ENCODE results near the gene IFT52. TPM values are rescaled to one million over a fixed set of nuclear protein-coding genes. Genes with fewer than 3 reads are reported as not detected.

IFT52 gene
- total RNA-seq, 1 experiment from 2014 or later: 70.5 TPM

GRCh38 chr20:43680981-43681380 lies 90.2 kb downstream of the IFT52 start:
- Mint-ChIP-seq H3K27me3 (ENCODE audit: insufficient read depth, unreplicated experiment) (no peaks in the 10 kb centered on the region), H3K27ac (ENCODE audit: unreplicated experiment) (no peak overlapping the region), H3K4me3 (ENCODE audit: unreplicated experiment) (no peak overlapping the region), H3K36me3 (ENCODE audit: insufficient read depth, unreplicated experiment) (peaks cover 89% of the 10 kb centered on the region), H3K4me1 (ENCODE audit: low read depth, unreplicated experiment) (peaks cover 15% of the 10 kb centered on the region), H3K9me3 (ENCODE audit: unreplicated experiment) (no peaks in the 10 kb centered on the region)
- Histone ChIP-seq H3K27me3 (replicated peaks; ENCODE audit: control insufficient read depth, insufficient read depth, low read length) (no peaks in the 10 kb centered on the region), H3K4me1 (peaks cover 14% of the 10 kb centered on the region), H3K4me3 (ENCODE audit: low read depth, low read length) (no peak overlapping the region), H3K9me3 (no peaks in the 10 kb centered on the region), H3K36me3 (ENCODE audit: control insufficient read depth, insufficient read depth, low read length) (peaks cover 8% of the 10 kb centered on the region)
- intact Hi-C loops (cut with micrococcal nuclease; ENCODE audit: unreplicated experiment): no loop called here
- TF ChIP-seq CTCF (IDR thresholded peaks at IDR 0.05; ENCODE audit: insufficient read depth in 1 of 2, low read depth in 1 of 2, low read length in 1 of 2, severe bottlenecking in 1 of 2, unreplicated experiment in 1 of 2): no peak
- no TSS peak for BruUV-seq (replicated peaks)
- ChIA-PET CTCF (interaction anchor here (0.6 to 1.8 kb wide), 5 partner anchors 8 to 143 kb away, joined by 3 to 10 read pairs (median 4); no protein-coding TSS in a partner anchor), POLR2A (interaction anchor here (1.1 kb wide), 2 partner anchors 90 to 224 kb away, joined by 4 to 9 read pairs; partner anchors contain the start of genes IFT52 and SRSF6)
- DNase-seq: no peak

- ChIA-PET POLR2A (interaction anchor here (1.1 kb wide), 2 partner anchors 91 to 224 kb away, joined by 4 to 9 read pairs; partner anchors contain the start of genes IFT52 and SRSF6), CTCF (interaction anchor here (0.6 to 1.8 kb wide), 5 partner anchors 8 to 144 kb away, joined by 3 to 10 read pairs (median 4); no protein-coding TSS in a partner anchor)
- Histone ChIP-seq H3K4me3 (ENCODE audit: low read depth, low read length) (no peak overlapping the region), H3K4me1 (peaks cover 10% of the 10 kb centered on the region), H3K9me3 (no peaks in the 10 kb centered on the region), H3K36me3 (ENCODE audit: control insufficient read depth, insufficient read depth, low read length) (peaks cover 8% of the 10 kb centered on the region), H3K27me3 (replicated peaks; ENCODE audit: control insufficient read depth, insufficient read depth, low read length) (no peaks in the 10 kb centered on the region)
- H3K27ac Mint-ChIP-seq (ENCODE audit: unreplicated experiment): no peak overlapping the region
- TF ChIP-seq CTCF (IDR thresholded peaks at IDR 0.05; ENCODE audit: insufficient read depth in 1 of 2, low read depth in 1 of 2, low read length in 1 of 2, severe bottlenecking in 1 of 2, unreplicated experiment in 1 of 2): peak; percentile 38 to 55
- no peaks in the 10 kb centered on the region for H3K9me3 Mint-ChIP-seq (ENCODE audit: unreplicated experiment)
- no TSS peak for BruUV-seq (replicated peaks)
- intact Hi-C loops (cut with micrococcal nuclease; ENCODE audit: unreplicated experiment): no loop called here
- H3K36me3 Mint-ChIP-seq (ENCODE audit: insufficient read depth, unreplicated experiment): peaks cover 89% of the 10 kb centered on the region
- H3K4me1 Mint-ChIP-seq (ENCODE audit: low read depth, unreplicated experiment): peaks cover 10% of the 10 kb centered on the region
- DNase-seq: peak in 1 of 2 experiments; percentile 55
- no peaks in the 10 kb centered on the region for H3K27me3 Mint-ChIP-seq (ENCODE audit: insufficient read depth, unreplicated experiment)
- H3K4me3 Mint-ChIP-seq (ENCODE audit: unreplicated experiment): no peak overlapping the region
Measured at GRCh38 chr20:43681468-43681942, 90.8 kb downstream of the IFT52 start.

GRCh38 chr20:43681991-43682410 lies 91.3 kb downstream of the IFT52 start:
- no peak for TF ChIP-seq CTCF (IDR thresholded peaks at IDR 0.05; ENCODE audit: insufficient read depth in 1 of 2, low read depth in 1 of 2, low read length in 1 of 2, severe bottlenecking in 1 of 2, unreplicated experiment in 1 of 2)
- Mint-ChIP-seq H3K4me3 (ENCODE audit: unreplicated experiment) (no peak overlapping the region), H3K9me3 (ENCODE audit: unreplicated experiment) (no peaks in the 10 kb centered on the region), H3K4me1 (ENCODE audit: low read depth, unreplicated experiment) (peaks cover 6% of the 10 kb centered on the region), H3K27me3 (ENCODE audit: insufficient read depth, unreplicated experiment) (no peaks in the 10 kb centered on the region), H3K36me3 (ENCODE audit: insufficient read depth, unreplicated experiment) (peaks cover 91% of the 10 kb centered on the region), H3K27ac (ENCODE audit: unreplicated experiment) (no peak overlapping the region)
- intact Hi-C loops (cut with micrococcal nuclease; ENCODE audit: unreplicated experiment): no loop called here
- H3K27me3 ChIP-seq (replicated peaks; ENCODE audit: control insufficient read depth, insufficient read depth, low read length): no peaks in the 10 kb centered on the region
- POLR2A ChIA-PET: interaction anchor here (1.1 kb wide), 1 partner anchor 91 kb away, joined by 9 read pairs; the partner anchor contains the start of gene IFT52
- CTCF ChIA-PET: interaction anchor here (1.1 to 1.8 kb wide), 2 partner anchors 10 to 144 kb away, joined by 6 to 10 read pairs; no protein-coding TSS in a partner anchor
- BruUV-seq (replicated peaks): no TSS peak
- H3K9me3 ChIP-seq: no peaks in the 10 kb centered on the region
- no peak for DNase-seq
- peaks cover 9% of the 10 kb centered on the region for H3K36me3 ChIP-seq (ENCODE audit: control insufficient read depth, insufficient read depth, low read length)
- H3K4me3 ChIP-seq (ENCODE audit: low read depth, low read length): no peak overlapping the region
- peaks cover 5% of the 10 kb centered on the region for H3K4me1 ChIP-seq

All from Caco-2 (cell line).